ENCODE measurements around the gene GCSH.
A peak's percentile ranks its signal among the peaks of the same experiment; 100 is the strongest.

Gene GCSH

GRCh38 chr16:81101702-81102101, 5.5 kb upstream of the GCSH start:
- no peak for DNase-seq (ENCODE audit: low read depth)

- no peak for DNase-seq (ENCODE audit: low read depth)
Measured at GRCh38 chr16:81099958-81100357, 3.8 kb upstream of the GCSH start.

GRCh38 chr16:81097230-81097629, 1.0 kb upstream of the GCSH start:
- no peak for DNase-seq (ENCODE audit: low read depth)

- DNase-seq (ENCODE audit: low read depth), result no peak
Measured at GRCh38 chr16:81096715-81097208, 567 bp upstream of the GCSH start.

- no peak for DNase-seq (ENCODE audit: low read depth)
Measured at GRCh38 chr16:81095653-81095952, 592 bp downstream of the GCSH start.

- no peak for DNase-seq (ENCODE audit: low read depth)
Measured at GRCh38 chr16:81094771-81095251, 1.4 kb downstream of the GCSH start.

GRCh38 chr16:81088836-81089235, 7.4 kb downstream of the GCSH start:
- no peak for DNase-seq (ENCODE audit: low read depth)

- DNase-seq (ENCODE audit: low read depth), result no peak
Measured at GRCh38 chr16:81081014-81081413, 15.2 kb downstream of the GCSH start.

- DNase-seq (ENCODE audit: low read depth), result no peak
Measured at GRCh38 chr16:81080233-81080632, 16.0 kb downstream of the GCSH start.

GRCh38 chr16:81077076-81077940, 18.9 kb downstream of the GCSH start, which contains the start of gene C16orf46:
Gene C16orf46, minus strand, starts transcription at chr16:81077238. Its CDS starts 13,283 bp downstream, at chr16:81063955.
- peak; percentile 97 for DNase-seq (ENCODE audit: low read depth)

- peak; percentile 91 for DNase-seq (ENCODE audit: low read depth)
Measured at GRCh38 chr16:81076566-81077075, 19.6 kb downstream of the GCSH start.

- DNase-seq (ENCODE audit: low read depth), result no peak
Measured at GRCh38 chr16:81073560-81074330, 22.4 kb downstream of the GCSH start.

GRCh38 chr16:81071805-81072204, 24.4 kb downstream of the GCSH start:
- DNase-seq (ENCODE audit: low read depth), result no peak

- DNase-seq (ENCODE audit: low read depth), result no peak
Measured at GRCh38 chr16:81070979-81071378, 25.2 kb downstream of the GCSH start.

- no peak for DNase-seq (ENCODE audit: low read depth)
Measured at GRCh38 chr16:81069063-81069462, 27.1 kb downstream of the GCSH start.

GRCh38 chr16:81067166-81067565, 29.0 kb downstream of the GCSH start:
- no peak for DNase-seq (ENCODE audit: low read depth)

- DNase-seq (ENCODE audit: low read depth), result no peak
Measured at GRCh38 chr16:81066681-81067080, 29.5 kb downstream of the GCSH start.

- no peak for DNase-seq (ENCODE audit: low read depth)
Measured at GRCh38 chr16:81061871-81062608, 34.2 kb downstream of the GCSH start.

GRCh38 chr16:81061307-81061640, 34.9 kb downstream of the GCSH start:
- no peak for DNase-seq (ENCODE audit: low read depth)

- DNase-seq (ENCODE audit: low read depth), result no peak
Measured at GRCh38 chr16:81060576-81061306, 35.5 kb downstream of the GCSH start.

- DNase-seq (ENCODE audit: low read depth), result no peak
Measured at GRCh38 chr16:81053761-81054160, 42.4 kb downstream of the GCSH start.

- DNase-seq (ENCODE audit: low read depth), result no peak
Measured at GRCh38 chr16:81042821-81043220, 53.4 kb downstream of the GCSH start.

Measured in activated T-cell treated with anti-CD3 and anti-CD28 coated beads for 24 hours (primary cell).